GM21367 (cell line): ENCODE data around the gene GALNT2.

ENCODE experiments used
- ATAC-seq: cut with Tn5 transposase; IDR thresholded peaks from one replicate; pipeline ENCODE4 v1.9.1; 2021; ENCODE audit not compliant: unreplicated experiment

Gene GALNT2

GRCh38 chr1:230156536-230156935 is 89.5 kb downstream of the GALNT2 start:
- ATAC-seq: no peak

GRCh38 chr1:230157420-230158390 is 90.7 kb downstream of the GALNT2 start:
- ATAC-seq: no peak

DNA sequence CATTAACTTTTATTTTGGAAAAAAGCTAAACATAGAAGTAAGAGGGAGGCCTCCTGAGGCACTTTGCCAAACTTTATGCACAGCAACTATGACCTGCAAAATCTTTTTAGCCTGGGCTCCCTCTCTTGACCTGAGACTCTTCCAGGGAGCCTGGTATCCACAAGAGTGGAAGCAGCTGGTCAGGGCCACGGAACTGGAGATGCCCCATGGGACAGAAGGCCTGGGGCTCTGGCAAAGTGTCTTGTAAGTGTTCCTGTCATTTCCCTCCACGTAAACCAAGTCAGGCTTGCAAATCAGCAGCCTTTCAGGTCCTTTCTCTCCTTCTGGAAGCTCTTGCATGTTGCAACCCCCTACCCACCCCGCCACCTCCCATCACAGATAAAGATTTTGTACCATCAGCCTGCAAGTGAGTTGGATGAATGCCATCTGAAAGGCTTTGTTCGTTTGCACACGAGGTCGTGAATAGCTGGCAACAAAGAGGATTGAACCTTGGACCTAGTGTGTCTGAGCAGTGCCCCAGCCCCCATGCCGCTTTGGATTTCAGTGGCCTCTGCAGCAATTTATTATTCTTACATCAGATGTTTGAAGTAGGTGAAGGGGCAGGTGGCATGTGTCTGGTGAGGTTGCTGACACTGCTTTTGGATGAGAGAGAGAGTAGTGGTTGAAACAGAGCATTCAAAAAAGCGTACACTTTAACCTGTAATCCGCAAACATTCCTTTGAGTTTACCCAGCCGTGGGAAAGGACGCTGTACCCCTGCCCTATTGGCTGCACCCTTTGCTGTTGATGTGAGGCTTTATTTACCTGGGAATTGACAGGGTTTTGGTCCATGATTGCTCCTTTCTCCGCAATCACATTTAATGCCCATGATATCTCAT is 91.6 kb downstream of the GALNT2 start:
- no peak for ATAC-seq

DNA sequence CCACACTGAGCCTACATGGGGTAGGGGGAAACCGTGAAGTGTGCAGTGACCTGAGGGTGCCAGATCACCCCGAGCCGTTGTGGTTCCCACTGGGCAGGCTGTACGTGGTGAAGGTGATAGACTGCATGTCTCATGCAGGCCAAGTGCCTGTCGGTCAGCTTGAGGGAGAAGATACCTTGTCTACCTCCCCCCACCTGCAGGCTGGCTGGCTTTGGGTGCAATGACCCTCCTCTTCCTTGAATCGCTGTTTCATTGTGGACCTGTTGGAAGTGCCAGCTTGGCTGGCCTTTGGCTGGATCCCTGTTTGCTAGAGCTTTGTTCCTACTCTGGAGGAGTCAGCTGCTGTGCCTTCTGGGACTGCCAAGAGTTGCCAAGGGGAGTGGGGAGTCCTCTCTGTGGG is 92.5 kb downstream of the GALNT2 start:
- ATAC-seq: no peak

DNA sequence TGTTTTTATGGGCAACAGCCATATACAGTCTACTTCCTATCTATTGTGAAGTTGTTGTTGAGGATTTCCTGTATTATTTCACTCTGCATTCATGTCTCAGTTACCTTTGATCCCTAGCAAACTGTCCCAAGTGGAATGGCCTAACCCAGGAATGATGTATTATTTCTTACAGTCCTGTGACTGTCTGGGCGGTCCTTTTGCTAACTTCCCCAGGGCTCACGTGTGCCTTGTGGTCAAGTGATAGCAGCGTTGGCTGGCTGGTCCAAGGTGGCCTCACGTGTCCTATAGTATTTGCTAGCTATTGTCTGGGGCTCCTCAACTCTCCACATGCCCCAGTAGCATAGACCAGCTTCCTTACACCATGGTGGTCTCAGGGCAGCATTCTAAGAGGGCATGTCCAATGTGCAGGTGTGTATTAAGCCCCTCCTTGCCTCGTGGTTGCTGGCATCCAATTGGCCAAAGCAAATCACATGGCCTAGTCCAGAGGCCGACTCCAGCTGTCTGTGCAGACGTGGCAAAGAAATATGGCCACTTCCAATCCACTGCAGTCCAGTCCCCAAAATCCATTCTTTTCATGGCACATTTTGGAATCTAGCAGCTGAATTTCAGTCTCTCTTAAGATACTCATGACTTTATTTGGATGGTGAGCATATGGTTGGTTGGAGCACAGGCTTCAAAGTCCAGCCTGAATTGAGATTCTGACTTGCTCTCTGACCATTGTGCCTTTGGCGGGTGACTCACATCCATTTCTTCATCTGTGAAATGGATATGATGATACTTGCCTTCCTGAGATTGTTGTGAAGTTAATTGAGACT is 94.1 kb downstream of the GALNT2 start:
- ATAC-seq: no peak

- ATAC-seq: no peak
These were observed 96.2 kb downstream of the GALNT2 start for GRCh38 chr1:230163205-230163604.

DNA sequence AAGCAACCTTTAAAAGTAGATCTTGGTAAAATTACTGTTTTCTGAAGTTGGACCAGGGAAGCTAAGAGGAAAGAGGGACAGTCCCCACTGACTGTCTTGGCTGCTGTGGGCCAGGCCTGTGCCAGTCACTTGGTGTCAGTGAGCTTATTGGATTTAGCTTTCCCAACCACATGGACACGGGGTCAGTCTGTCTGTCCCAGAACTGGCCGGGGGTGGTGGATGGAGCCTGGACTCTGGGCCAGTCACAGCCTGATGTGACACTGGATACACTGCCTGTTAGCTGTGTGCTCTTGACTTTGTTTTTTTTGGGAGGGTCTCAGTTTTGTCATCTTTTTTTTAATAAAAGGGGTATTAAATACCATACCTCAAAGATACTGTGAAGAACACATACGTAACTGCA is 96.7 kb downstream of the GALNT2 start:
- no peak for ATAC-seq

DNA sequence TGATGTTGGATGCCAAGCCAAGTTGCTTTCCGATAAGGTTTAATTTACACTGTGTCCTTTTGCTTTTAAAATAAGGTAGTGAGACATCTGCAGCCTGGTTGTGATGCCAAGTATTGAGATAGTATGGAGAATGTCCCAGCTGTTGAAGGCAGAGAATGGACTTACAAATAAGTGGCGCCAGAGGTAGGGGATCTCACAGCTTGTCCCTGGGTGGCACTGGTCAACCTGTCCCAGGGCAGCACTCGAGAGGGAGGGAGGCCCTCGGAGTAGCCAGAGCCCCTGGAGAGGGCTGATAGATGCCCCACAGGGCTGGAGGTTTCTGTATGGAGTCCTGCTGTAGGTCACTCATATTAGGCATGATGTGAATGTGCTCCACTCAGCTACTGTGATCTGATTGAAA is 98.5 kb downstream of the GALNT2 start:
- ATAC-seq: no peak

GRCh38 chr1:230166366-230167132 is 99.5 kb downstream of the GALNT2 start:
- no peak for ATAC-seq

DNA sequence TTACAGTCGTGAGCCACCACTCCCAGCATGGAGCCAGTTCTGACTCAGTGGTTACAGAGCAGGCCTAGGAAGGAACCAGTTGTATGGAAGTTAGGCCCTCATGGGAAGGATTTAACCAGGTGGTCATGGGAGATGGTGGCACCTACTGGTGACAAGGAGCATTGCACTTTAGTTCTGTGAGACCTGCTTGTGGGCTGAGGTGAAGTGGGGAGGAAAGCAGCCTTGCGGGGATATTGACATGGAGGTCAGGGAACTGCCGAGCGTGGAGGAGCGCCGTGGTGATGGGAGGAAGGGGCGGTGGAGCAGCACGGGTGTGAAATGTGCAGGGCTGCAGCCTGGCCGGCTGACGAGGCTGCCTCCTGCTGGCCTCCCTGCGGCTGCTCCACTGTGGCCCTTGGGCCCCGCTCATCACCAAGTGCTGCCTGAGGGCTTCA is 100.4 kb downstream of the GALNT2 start:
- ATAC-seq: peak; percentile 42

GRCh38 chr1:230169454-230170152 is 102.6 kb downstream of the GALNT2 start:
- peak; percentile 57 for ATAC-seq

DNA sequence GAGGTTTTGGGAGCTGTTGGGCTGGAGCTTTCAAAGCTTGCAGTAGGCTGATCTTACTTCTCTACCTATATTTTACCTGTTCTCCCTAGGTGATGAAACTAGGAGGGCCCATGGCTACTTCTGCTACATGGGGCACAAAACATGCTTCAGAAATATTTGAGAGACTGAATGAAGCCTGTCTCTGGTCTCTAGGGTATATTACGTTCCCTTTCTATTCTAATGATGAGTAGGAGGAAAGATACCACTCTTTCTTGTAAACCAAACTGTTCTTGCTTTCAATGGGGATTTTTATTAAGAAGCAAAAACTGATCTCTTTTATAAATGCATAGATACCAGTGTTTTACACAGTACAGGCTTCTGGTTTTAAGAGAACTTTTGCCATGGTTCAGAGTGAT is 103.1 kb downstream of the GALNT2 start:
- no peak for ATAC-seq

DNA sequence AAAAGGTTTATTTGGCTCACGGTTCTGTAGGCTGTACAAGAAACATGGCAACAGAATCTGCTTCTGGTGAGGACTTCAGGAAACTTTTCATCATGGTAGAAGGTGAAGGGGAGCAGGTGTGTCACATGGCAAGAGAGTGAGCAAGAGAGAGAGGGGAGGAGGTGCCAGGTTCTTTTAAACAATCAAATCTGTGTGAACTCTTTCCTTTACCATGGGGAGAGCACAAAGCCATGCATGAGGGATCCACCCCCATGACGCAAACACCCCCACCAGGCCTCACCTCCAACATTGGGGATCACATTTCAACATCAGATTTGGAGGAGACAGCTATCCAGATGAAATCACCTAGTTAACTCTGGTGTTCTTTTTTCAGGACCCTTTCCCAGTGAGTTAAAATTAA is 103.6 kb downstream of the GALNT2 start:
- no peak for ATAC-seq

DNA sequence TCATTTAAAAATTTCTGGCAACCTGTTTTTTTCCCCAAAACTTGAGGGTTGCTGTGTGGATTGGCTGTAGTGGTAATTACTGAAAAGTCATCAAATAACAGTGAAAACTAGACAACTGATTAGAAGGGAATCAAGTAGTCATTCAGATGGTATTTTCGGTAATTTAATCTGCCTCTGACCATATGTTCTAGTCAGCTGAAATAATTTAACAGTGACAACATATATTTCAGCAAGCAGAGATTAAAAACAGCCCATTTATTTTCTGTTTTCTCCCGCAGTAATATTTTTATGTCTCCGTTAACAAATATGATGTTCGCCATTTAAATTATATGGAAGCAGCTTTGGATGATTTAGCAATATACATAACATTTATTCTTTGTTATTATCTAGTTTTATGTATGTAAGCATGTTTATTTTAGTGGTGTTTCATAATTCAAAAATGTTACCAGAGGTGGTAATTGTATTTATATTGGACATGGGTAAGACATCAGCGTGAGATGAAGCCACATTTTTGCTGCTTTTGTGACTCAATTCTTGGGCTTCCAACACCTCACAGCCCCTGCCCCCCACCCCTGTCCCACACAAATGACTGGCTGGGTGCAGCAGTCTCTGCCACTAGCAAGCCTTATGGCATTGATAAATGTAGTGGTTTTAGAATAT is 104.4 kb downstream of the GALNT2 start:
- no peak for ATAC-seq

GRCh38 chr1:230172016-230172537 is 105.0 kb downstream of the GALNT2 start:
- ATAC-seq: no peak

DNA sequence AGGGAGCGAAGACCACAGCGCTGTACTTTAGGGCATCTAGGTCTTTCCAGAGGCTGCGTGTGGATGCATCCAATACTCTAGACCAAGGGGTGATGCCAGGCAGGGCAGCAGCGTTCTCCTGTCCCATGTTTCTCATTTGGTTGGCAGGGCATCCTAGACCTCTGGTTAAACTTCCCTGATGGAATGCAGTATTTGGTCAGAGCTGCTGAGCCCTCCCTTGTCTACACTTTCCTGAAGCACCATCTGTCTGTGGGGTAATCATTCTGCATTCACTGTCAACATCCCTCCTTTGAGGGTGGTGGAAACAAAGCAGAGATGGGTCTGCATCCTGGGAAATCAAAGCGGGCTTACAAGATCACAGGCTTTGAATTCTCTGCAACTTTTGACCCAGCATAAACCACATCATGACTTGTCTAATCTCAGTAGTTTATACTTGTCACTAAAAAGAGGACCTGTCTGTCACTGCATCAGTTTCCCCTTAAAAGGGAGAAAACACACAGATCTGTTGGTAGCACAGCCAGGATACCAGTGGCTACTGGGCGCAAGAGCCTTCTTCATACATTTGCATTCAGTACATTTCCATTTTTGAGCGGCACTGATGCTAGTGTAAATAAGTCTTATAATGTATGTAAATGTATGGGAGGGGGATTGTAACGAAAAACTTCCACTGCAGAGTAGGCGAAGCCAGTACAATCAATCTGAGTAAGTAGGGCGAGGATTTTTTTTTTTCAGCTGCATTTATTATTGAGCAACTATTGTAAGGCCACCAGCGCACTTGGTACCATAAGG is 106.3 kb downstream of the GALNT2 start:
- ATAC-seq: no peak

GRCh38 chr1:230174041-230174440 is 107.0 kb downstream of the GALNT2 start:
- ATAC-seq: no peak
